ENCODE data around the gene CHAC1.

CHAC1 gene, protein sequence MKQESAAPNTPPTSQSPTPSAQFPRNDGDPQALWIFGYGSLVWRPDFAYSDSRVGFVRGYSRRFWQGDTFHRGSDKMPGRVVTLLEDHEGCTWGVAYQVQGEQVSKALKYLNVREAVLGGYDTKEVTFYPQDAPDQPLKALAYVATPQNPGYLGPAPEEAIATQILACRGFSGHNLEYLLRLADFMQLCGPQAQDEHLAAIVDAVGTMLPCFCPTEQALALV

GRCh38 chr15:40952901-40953712, at the start of gene CHAC1:
TSS of gene CHAC1 (plus strand) at chr15:40953471. CDS start at chr15:40953584, 113 bp downstream.
- peak; percentile 100 for DNase-seq (ENCODE audit: low spot score)

DNA sequence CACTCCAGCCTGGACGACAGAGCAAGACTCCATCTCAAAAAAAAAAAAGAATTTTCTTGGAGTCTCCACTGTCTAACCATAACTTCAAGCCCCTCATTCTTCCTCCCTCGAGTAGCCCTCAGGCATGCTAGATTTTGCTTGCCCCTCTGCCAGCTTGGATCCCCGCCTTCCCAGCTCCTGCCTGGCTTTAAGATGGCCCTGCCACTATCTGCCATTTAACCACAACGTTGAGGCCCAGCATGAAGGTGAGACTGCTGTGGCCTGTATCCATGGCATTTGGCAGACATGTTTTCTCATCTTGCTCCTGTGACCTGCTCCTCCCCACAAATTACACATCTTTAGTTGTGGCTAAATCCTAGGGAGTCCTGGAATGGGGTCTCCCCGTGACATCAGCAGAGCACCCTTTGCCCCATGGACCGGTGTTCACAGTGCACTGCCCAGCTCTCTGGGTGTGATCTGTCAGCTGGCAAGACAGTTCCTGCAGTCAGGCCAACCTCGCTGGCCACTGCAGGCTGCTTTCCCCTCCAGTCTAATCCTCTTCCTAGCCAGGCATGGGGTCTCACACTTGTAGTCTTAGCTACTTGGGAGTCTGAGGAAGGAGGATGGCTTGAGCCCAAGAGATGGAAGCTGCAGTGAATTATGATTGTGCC, 48.6 kb upstream of the CHAC1 start:
- DNase-seq (ENCODE audit: low spot score) = no peak

GRCh38 chr15:40906091-40906990, 46.9 kb upstream of the CHAC1 start:
- peak; percentile 92 for DNase-seq (ENCODE audit: low spot score)

- no peak for DNase-seq (ENCODE audit: low spot score)
Observed at GRCh38 chr15:40906991-40907802, 46.1 kb upstream of the CHAC1 start.

- no peak for DNase-seq (ENCODE audit: low spot score)
Observed at GRCh38 chr15:40908095-40908494, 45.2 kb upstream of the CHAC1 start.

DNA sequence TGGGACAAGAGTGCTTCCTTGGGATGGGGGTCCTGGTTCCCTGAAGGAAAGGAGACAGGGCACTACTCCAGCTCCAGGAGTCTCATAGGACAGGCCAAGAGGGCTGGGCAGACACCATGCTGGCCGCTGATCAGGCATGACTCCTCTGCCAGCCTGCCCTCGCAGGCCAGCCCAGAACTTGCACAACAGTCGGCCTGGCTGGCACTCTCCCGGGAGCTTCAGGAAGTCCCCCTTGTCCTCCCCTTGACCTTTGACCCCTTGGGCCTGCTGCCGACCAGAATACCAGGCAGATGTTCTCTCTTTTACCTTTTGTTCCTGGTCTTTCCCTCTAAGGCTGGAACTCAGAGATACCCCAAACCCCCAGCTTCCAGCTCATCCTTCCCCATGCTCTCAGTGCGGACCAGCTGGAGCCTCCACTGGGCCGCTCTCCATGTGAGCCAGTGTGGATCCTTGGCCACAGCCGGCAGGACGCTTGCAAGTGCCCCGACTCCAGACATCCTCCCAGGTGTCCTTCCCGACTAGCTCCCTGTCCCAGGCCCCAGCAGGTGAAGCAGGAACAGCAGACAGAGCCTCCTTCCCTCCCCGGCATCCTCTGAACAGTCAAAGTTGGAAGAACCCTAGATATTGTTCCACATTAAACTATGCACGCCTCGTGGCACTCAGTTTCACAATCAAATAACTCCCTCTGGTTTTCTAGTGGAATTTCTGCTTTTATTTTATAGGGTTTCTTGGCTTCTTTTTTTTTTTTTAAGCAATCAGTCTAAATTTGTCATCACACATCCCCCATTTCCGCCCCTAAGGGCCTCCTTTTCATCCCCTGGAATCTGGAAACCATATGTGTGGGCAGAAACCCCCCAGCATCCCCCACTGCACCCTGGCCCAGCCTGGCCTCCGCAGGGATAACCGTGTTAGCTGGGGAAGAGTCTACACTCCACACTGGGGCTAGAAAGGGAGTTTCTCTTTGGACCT, 43.3 kb upstream of the CHAC1 start:
- DNase-seq (ENCODE audit: low spot score) = no peak

DNA sequence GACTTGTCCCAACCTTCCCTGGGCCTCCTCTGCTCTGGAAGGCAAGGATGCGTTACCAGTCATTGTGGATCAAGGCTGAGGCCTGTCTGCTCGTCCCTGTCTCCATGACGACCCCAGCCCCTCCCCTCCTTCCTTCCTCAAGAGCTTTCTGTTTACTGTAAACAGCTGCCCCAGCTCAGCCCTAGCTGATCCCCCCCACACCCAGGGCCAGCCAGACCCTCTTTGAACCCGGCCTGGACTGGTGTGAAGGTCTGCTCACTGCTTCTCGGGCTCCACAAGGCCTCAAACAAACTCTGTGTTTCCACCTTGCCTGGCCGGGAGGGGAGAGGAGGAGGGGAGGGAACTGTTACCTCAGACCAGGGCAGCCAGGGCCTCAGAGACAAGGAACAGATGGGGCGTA, 42.1 kb upstream of the CHAC1 start:
- peak; percentile 48 for DNase-seq (ENCODE audit: low spot score)

DNA sequence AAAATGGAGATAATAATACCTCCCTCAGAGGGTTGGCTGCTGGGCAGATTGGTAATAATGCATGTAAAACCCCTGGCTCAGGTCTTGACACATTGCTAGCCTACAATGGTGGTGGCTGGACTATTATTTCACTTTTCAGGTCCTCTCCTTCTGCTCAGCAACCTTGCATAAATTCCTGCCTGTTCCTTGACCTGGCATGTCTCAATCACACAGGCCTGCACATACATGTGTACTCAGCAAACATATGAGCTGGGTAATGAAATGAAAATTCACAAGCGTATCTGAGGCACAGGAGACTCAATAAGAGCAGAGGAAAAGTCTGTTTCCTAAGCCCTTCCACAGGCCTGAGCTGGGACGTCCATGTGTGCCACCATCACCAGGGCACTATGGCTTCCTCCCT, 41.6 kb upstream of the CHAC1 start:
- DNase-seq (ENCODE audit: low spot score) = no peak

DNA sequence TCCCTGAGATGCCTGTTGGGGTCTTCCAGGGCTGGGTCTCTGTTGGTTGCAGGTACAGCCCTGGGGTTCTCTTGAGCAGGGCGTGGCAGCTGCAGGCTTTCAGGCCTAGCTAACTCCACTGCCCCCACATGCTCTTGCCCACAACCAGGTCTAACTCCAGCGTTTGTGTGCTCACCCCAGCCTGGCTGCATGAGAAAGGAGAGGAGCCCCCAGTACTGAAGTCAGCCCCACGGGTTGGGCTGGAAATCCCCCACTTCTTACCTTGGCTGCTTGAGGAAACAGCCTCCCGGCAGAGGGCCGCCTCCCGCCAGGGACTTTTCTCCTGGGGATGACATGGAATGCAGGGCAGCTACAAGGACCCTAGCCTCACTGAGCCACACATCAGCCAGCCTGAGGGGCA, 40.8 kb upstream of the CHAC1 start:
- no peak for DNase-seq (ENCODE audit: low spot score)

DNA sequence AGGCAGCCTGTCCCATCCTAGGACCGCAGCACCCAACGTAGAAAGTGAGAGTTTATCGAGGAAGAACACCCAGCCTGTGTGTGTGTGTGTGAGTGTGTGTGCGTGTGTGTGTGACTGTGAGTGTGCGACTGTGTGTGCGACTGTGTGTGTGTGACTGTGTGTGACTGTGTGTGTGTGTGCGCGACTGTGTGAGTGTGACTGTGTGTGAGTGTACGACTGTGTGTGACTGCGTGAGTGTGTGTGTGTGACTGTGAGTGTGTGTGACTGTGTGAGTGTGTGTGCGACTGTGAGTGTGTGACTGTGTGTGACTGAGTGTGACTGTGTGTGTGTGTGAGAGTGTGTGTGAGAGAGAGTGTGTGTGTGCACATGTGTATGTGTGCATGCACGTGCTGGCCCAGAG, 39.3 kb upstream of the CHAC1 start:
- DNase-seq (ENCODE audit: low spot score) = no peak

GRCh38 chr15:40914486-40914885, 38.8 kb upstream of the CHAC1 start:
- DNase-seq (ENCODE audit: low spot score) = peak; percentile 39

DNA sequence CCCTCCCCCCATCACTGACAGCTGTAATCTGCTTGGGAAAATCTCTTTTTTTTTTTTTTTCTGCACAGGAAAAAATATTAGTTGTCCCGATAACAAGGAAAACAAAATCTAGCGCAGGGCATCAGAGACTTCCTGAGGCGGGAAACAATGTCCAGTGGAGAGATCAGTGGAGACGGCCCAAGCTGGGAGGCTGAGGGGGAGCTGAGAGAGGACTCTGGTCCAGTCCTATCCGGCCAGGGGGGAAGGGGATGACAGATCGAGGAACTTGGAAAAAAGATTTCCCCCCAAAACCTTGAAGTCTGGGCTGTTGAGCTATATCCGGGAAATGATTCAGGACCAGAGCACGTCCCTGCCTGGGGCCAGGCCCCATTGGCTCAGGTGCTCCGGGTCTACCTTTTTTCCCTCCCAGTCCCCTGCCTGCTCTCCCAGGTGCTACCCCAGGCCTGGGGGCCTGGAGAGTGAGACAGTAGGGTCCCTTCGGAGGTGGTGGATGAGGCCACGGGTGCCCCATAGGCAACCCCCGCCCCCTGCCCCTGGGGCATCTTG, 38.1 kb upstream of the CHAC1 start:
- DNase-seq (ENCODE audit: low spot score) = no peak

- no peak for DNase-seq (ENCODE audit: low spot score)
Observed at GRCh38 chr15:40915679-40916078, 37.6 kb upstream of the CHAC1 start.

GRCh38 chr15:40917585-40917984, 35.7 kb upstream of the CHAC1 start:
- DNase-seq (ENCODE audit: low spot score) = no peak

- no peak for DNase-seq (ENCODE audit: low spot score)
Observed at GRCh38 chr15:40918146-40918798, 35.0 kb upstream of the CHAC1 start.

GRCh38 chr15:40918799-40919392, 34.4 kb upstream of the CHAC1 start:
- no peak for DNase-seq (ENCODE audit: low spot score)

- no peak for DNase-seq (ENCODE audit: low spot score)
Observed at GRCh38 chr15:40921949-40922607, 31.2 kb upstream of the CHAC1 start.

GRCh38 chr15:40922608-40923005, 30.7 kb upstream of the CHAC1 start:
- no peak for DNase-seq (ENCODE audit: low spot score)

Data from iPS-NIHi11 (cell line).